Activated CD4-positive, alpha-beta T cell treated with anti-CD3 and anti-CD28 coated beads for 4 hours (primary cell): ENCODE measurements around the gene IRF4.
"Not testable (repeated sequence)": the region's sequence is repeated elsewhere in the genome, so short reads cannot be mapped to it uniquely, and the experiment has no call there.

ENCODE experiments used
- DNase-seq, 2 donors: peaks; one replicate each; pipeline ENCODE4 v3.0.0-alpha.2; 2020

Gene IRF4

DNA sequence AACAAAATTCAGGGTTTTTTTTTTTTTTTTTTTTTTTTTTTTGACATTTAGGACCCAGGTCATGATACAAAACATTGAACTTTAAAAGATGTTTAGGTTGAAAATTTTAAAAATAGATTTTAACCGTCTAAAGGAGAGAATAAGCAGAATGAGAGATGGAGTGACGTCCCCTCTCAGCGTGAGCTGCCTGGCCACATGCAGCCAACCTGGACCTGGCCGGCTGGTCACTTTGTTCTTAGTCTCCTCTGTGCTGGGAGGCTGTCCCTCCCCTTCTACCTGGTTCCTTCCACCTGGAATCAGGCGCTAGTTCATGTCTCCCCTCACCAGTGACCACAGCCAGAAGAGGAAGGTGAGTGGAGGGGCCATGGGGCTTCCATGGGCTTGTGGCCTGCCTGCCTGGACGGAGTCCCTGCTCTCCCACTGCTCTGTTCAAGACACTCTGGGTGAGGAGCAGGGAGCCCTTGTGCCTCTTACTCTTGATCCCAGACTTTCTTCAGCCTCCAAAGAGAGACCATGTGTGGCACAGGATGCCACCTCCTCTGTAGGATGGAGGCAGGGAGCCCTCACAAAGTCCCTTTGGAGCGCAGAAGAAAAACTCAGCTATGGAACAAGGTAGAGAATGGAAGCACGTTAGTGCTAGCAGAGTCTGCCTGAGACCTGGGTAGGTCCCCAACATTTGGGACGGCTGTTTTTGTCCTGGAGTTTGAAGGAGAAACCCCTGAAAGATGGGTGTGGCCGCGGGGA, 31.7 kb downstream of the IRF4 start:
- no peak for DNase-seq

DNA sequence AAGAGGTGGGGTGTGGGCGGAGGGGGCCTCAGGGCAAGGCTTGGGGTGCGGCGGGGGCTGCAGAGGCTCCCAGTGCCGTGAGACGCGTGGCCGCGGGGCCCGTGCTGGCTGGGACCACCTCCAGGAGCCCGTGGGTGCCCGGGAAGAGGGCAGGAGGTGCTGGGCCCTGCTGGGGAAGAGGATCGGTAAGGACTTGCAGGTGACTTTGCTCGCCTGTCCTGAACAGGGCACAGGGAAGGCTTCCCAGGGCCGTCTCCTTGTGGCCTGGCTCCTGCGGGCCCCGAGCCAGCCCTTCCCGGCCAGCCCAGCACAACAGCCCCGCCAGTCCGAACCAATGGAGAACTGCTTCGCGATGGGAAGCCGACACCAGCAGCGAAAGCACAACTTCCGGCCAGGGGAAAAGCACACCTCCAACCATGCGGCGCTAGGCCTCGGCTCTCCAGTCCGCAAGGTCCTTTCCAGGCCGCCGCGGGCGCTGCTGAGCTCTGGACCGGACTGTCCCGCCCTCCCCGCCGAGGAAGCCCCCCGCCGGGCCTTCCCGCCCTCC, 32.3 kb downstream of the IRF4 start:
- no peak for DNase-seq

DNA sequence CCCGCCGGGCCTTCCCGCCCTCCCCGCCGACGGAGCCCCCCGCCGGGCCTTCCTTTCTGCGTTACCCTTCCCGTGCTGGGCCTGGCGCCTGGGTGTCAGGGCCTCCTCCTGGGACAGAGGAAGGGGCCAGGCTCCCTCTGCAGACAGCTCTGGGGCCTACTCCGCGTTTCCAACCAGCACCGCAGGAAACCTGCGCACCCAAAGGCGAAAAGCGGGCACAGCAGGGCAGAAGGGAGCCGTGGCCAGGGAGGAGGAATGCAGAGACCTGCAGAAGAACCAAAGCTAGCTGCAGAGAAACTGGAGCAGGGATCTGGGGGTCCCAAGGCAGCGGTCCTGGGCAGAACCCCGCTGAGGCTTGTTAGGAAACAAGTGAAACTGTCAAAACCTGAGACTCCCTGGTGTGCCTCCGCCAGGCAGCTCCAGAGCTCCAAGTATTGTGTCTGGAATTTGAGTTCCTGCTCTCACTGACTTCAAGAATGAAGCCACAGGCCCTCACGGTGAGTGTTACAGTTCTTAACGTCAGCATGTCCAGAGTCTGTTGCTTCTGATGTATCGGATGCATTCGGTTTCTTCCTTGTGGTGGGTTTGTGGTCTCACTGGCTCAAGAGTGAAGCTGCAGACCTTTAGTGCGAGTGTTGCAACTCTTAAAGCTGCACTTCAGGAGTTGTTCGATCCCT, 33.3 kb downstream of the IRF4 start:
- DNase-seq = no peak

- not testable (repeated sequence) for DNase-seq
These were observed 33.9 kb downstream of the IRF4 start for GRCh38 chr6:425418-425788.

- DNase-seq = not testable (repeated sequence)
These were observed 34.7 kb downstream of the IRF4 start for GRCh38 chr6:426198-426738.

DNA sequence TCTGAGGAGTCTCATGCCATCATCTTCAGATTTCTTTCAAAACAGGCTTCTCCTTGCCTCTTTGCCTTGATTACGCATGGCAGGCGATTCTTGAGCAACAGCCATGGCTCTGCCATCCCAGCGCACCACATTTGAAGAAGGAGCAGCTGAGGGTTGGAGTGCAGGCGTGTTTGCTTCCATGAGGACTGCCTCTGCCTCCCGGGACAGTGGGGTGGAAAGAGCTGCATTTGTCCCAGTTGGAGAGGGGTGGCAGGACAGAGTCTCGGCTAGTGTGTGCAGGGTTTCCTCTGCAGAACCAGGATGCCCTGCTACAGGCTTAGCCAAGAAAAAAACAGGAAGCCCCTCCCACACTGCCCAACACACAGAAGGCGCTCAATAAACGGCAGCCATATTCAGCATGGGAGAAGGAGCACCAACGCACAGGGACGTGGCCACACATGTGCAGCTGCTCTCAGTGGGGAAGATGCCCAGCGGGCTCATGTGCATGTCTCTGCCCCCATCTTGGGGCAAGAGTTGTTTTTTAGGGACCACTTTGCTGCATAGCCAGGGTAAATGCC, 36.6 kb downstream of the IRF4 start:
- no peak for DNase-seq

GRCh38 chr6:429515-430121, 38.1 kb downstream of the IRF4 start:
- DNase-seq = no peak

DNA sequence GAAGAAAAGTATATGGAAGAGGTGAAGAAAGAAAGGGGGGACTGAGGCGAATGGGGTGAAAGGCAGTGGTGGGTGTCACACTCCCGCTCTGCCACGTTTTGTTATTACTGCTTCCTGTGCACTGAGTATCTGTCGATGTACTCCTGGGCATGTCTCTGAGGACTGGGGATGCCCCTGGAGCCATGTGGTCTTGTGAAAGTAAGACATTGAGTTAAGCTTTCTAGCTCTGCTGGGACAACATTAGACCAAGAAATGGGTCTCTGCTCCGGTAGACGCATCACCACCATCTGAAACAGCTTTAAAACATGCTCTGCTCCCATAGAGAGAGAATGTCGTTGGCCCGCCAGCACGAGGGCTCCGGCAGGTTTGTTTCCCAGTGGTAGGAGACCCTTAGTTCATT, 40.0 kb downstream of the IRF4 start:
- no peak for DNase-seq

DNA sequence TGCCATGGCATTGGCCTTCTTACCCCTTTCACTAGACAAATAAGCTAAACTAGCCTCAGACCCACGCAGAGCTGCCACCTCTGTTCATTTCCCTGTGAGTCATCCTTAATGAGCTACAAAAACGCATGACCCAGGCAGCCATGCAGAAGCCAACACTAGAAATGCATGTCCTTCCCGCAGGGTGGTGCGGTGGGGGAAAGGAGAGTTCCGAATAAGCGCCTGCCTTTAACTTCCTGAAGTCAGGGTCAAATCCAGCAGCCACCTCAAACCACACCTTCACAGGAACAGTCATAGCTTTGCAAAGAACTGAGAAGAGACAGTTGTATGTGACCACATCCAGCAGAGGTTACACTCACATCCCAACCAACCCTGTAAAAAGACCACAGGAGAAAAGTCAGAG, 40.4 kb downstream of the IRF4 start:
- peak in 1 of 2 donors; percentile 53 for DNase-seq

GRCh38 chr6:434051-434705, 42.6 kb downstream of the IRF4 start:
- DNase-seq = no peak

- no peak for DNase-seq
These were observed 44.1 kb downstream of the IRF4 start for GRCh38 chr6:435441-436307.

- no peak for DNase-seq
These were observed 44.9 kb downstream of the IRF4 start for GRCh38 chr6:436308-437036.

GRCh38 chr6:437037-437392, 45.5 kb downstream of the IRF4 start:
- no peak for DNase-seq

GRCh38 chr6:438634-439170, 47.1 kb downstream of the IRF4 start:
- no peak for DNase-seq

DNA sequence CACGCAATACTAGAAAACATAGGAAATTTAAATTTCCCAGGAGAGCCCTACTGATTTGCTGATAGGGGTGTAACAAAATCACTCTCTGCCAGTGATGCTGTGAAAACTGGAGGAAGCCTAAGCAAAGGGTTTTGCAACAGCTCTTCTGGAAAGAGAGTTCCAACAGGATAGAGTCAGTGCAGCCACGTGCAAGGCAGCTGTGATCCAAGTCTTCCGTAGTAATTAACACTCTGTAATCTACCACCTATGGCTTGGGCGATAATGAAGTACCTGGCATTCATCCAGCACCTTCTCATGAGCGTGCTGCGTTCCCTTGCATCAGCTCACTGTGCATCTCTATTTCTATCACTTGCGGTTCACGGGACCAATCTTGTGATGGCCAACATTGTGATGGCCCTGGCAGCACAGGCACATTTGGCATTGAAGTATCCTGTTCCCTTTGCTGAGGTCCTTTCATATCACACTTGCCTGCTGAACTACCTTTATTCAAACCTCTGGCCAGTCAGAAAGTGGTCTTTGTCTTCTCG, 48.2 kb downstream of the IRF4 start:
- no peak for DNase-seq

DNA sequence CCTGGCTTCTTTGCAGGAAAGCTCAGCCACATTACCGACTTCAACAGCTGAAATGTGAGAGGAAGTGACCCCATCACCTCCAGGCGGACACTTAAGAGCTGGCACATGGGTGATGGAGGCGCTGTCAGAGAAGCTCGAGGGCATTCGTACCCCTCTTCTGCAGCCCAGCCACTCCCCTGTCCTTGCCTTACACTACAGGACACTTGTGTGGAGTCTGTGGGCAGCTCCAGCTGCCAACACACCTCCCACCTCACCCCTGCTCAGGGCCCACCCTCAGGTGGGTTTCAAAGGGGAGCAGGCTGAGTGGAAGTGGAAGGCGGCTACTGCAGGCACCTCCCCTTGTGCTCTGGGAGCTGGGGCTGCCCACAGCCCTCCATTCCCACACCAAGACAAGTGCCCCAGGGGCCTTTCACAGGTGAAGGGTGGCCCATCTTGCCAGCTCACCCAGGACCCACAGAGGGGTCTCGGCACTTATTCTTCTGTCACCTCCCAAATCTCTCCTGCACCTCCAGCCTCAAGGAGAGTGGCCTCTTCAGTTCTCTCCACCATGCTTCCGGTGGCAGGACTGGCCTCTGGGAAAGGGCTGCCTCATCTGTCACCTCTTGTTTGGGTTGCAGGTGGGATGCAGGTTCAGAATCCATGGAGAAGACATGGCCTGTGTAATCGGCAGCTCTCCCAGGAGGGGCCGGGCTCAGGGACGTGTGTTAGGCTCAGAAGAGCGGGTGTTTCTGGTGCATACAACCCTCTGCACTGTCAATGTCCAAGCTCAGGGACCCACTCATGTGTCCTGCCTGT, 49.8 kb downstream of the IRF4 start:
- no peak for DNase-seq

GRCh38 chr6:443621-444159, 52.1 kb downstream of the IRF4 start:
- DNase-seq = no peak

GRCh38 chr6:444653-445275, 53.2 kb downstream of the IRF4 start:
- peak; percentile 52 to 68 for DNase-seq
